HK-2 (cell line): ENCODE results near the gene SNTB2.
A peak's percentile ranks its signal among the peaks of the same experiment; 100 is the strongest.
"Not testable (repeated sequence)": the region's sequence is repeated elsewhere in the genome, so short reads cannot be mapped to it uniquely, and the experiment has no call there.

Experiments used
- DNase-seq: peaks from one replicate; pipeline ENCODE4 v3.0.0-alpha.2; 2018; ENCODE audit not compliant: unreplicated experiment

The SNTB2 gene

DNA sequence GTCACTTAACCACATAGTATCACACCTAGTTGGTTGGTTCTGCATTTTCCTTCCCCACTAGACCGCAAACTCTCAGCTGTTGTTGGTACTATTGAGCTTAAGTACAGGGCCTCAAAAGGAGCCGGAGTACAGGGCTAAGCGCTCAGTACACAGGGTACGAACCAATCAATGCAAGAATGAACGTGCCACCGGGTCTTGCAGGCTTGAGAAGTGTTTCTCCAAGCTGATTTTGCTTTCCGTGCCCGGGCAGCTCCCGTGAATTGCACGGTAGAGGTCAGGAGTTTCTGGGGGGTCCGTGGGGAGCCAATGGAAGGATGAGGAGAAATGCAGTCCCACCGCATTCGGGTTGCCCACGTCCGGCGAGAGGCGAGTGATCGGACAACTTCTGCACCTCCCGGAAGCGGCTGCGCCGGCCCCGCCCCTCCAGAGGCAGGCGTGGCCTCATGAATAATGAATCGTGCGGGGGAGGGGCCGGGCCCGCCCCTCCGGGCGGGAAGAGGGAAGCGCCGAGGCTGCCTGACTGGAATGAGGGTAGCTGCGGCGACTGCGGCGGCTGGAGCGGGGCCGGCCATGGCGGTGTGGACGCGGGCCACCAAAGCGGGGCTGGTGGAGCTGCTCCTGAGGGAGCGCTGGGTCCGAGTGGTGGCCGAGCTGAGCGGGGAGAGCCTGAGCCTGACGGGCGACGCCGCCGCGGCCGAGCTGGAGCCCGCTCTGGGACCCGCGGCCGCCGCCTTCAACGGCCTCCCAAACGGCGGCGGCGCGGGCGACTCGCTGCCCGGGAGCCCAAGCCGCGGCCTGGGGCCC is at the start of gene SNTB2:
TSS of gene SNTB2 (plus strand) at position 523 of the 804 bp plus-strand sequence. CDS start at position 526, 3 bp downstream.
- DNase-seq: peak; percentile 93

GRCh38 chr16:69138608-69139007 is 48.4 kb upstream of the SNTB2 start:
- no peak for DNase-seq

GRCh38 chr16:69139464-69139863 is 47.5 kb upstream of the SNTB2 start:
- not testable (repeated sequence) for DNase-seq

DNA sequence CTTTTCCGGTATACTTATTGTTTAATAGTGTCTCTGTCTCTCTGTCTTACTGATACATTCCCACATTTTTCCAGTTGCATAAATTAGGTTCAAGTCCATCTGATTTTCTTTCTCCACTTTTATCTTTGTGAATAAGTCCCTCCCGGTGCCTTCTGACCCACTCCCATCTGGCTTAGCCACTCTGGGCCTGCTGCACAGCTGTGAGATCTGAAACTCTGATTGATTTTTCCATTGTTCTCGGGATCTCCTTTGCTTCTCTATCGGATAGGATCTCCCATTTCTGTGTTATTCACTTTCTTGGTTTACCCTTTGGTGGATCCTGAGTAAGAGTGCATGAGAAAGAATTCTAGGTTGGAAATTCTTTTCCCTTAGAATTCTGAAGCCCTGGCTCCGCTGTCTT is 46.0 kb upstream of the SNTB2 start:
- no peak for DNase-seq

DNA sequence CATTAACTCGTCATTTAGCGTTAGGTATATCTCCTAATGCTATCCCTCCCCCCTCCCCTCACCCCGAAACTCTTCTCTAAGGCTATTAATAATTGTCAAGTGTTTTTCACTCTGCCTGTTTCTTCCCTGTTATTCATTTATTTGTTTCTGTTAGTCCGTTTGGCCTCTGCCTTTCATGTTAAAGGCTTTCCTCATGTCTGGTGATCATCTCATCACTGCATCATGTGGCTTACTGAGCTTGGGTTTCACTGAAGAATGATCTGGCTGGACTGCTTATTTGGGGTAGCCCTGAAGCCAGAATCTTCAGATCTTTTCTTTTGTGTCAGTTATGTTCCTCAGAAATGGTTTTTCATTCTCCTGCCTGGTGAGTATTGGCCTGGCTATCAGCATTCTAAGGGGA is 45.0 kb upstream of the SNTB2 start:
- no peak for DNase-seq

GRCh38 chr16:69143116-69143515 is 43.8 kb upstream of the SNTB2 start:
- DNase-seq: no peak

DNA sequence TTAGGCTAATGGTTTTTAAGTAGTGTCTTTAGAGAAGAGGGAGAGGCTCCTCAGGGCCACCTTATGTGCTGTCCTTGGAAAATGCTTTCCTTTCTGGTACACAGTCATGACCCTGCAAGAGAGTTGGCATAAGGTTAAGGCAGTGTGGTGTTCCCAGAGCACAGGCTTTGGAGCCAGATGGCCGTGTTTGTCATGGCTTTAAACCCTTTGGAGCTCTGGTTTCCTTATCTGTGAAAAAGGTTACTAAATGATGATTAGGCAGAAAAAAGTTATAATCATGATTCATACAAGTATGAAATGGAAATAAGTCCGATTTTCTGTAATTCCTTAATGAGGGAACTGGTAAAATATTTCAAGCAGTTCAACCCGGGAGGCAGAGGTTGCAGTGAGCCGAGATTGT is 41.3 kb upstream of the SNTB2 start:
- DNase-seq: no peak

DNA sequence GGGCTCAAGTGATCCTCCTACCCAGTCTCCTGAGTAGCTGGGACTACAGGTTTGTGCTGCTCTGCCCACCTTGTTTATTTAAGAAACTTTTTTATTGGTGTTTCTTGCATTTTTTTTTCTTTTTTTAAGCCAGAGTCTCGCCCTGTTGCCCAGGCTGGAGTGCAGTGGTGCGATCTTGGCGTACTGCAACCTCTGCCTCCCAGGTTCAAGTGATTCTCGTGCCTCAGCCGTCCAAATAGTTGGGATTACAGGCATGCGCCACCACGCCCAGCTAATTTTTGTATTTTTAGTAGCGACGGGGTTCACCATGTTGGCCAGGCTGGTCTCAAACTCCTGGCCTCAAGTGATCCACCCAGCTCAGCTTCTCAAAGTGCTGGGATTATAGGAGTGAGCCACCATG is 37.3 kb upstream of the SNTB2 start:
- not testable (repeated sequence) for DNase-seq

- DNase-seq: peak; percentile 25
These were observed 36.7 kb upstream of the SNTB2 start for GRCh38 chr16:69150146-69150865.

DNA sequence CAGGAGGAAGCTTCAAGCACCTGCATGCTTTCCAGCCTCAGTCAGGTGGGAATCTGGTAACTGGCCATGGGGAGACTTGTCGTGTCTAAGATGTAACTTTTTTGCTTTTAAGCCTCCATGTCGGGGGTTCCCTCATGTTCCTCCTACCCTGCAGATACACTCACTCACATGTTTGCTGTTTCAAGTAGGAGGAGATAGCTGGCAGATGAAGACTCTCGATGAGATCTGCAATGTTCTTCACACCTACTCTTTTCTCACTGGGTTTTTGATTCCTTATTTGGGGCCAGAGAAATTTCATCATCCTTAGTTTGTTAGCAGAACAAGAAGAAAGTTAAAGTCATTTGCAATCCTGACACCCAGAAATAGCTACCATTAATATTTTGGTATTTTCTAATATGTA is 29.8 kb upstream of the SNTB2 start:
- no peak for DNase-seq

DNA sequence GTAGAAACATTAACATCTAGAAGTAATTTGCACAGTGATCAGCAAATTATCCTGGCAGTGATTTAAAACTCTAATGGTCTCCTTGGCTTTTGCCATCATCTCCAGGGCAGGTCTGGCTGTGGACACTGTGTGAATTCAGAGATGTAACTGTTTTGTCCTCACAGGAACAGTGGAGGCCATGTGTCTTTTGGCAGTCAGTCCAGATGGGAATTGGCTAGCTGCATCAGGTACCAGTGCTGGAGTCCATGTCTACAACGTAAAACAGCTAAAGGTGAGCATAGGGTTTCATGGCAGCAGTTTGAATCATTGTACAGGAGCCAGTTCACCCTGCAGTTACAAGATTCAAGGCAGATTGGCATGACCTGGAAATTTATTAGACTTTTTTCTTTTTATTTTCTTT is 26.8 kb upstream of the SNTB2 start:
- DNase-seq: no peak

DNA sequence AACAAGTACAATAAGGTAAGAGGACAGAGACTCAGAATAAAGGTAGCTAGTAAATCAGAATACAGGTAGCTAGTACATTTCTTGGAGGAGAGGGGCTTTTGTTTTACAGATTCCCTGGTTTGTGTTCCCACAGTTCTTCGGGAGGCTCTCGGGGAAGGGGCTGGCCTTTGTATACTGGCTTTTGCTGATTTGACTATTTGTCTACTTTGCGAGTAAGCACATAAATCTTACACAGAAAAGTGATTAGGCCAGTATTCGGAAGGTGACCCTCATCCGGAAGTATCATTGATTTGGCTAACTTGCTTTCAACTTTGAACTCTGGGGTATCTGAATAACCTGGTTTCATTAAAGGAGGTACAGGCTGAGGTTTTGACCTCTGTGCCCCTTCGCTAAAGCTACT is 21.4 kb upstream of the SNTB2 start:
- DNase-seq: no peak

GRCh38 chr16:69166221-69166833 is 20.6 kb upstream of the SNTB2 start:
- DNase-seq: no peak

DNA sequence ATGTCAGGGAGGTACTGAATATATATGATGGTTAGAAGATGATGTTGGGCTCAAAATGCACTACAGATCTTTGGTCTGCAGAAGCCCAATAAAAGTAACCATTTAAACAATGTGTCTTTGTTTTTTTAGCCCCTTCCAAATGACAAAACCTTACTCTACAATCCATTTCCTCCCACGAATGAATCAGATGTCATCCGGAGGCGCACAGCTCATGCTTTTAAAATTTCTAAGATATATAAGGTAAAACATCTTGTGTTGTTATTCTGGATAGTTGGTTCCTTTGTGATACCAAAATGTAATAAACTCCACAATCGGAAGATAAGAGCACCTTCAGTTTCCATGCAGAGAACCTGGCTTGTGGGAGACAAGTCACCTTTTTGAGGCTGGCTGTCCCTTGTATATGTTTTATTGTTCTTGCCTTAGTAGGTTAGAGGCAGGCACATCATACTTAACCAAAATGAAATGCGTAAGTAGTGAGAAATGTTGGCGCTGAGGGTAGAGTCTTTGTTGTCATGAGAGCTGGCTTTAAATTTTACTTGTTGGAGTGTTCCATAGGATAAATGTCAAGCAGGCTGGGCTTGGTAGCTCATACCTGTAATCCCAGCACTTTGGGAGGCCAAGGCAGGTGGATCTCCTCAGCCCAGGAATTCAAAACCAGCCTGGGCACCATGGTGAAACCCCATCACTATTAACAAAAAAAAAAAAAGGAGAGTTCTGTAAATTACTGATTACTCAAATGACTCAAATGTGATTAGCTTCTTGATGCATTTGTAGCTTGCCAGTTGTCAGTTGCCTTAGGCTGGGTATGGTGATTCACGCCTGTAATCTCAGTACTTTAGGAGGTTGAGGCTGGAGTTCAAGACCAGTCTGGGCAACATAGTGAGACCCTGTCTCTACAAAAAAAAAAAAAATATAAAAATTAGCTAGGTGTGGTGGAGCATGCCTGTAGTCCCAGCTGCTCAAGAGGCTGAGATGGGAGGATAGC is 19.7 kb upstream of the SNTB2 start:
- DNase-seq: no peak

DNA sequence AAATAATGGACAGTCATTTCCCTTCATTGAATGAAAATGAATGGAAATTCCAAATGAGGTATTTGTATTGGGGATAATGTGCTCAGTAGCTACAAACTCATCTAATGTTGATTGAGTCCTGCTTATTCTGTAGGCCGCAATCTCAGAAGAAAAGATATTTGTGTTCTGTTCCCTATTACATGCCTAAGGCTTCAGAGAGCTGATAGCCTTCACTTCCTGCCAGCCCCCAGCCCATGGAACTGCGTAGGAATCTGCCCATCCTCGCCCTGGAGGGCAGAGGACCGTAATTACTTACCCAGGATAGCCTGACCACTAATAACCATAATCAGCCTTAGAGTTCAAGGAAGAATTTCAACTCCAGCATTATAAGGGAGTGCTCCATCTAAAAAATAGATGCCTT is 17.9 kb upstream of the SNTB2 start:
- no peak for DNase-seq

DNA sequence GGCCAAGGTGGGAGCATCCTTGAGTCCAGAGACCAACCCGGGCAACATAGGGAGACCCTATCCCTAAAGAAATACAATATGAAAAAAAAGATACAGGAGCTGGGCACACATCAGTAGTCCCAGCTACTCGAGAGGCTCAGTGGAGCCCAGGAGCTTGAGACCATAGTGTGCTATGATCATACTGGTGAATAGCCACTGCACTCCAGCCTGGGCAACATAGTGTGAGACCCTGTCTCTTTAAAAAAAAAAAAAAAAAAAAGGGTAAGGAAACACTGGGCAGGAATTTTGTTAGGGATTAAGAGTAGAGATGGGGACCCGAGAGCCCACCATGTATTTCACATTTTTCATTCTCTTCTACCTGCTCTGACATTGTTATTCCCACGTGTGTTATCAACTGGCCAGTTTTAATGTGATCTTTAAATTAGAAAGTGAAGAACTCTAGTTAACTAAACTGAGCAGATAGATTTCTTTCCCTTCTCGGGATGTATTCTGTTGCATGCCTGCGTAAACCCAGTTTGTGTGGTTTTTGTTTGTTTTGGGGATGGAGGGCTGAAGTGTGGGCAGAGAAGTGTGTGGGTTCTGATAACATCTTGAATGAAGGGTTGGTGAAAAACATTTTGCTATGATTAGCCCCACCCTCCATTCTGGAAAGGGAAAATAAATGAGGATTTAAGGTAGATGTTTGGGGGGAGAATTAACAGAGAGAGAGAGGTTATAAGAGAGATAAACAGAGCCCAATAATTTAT is 17.2 kb upstream of the SNTB2 start:
- DNase-seq: no peak

DNA sequence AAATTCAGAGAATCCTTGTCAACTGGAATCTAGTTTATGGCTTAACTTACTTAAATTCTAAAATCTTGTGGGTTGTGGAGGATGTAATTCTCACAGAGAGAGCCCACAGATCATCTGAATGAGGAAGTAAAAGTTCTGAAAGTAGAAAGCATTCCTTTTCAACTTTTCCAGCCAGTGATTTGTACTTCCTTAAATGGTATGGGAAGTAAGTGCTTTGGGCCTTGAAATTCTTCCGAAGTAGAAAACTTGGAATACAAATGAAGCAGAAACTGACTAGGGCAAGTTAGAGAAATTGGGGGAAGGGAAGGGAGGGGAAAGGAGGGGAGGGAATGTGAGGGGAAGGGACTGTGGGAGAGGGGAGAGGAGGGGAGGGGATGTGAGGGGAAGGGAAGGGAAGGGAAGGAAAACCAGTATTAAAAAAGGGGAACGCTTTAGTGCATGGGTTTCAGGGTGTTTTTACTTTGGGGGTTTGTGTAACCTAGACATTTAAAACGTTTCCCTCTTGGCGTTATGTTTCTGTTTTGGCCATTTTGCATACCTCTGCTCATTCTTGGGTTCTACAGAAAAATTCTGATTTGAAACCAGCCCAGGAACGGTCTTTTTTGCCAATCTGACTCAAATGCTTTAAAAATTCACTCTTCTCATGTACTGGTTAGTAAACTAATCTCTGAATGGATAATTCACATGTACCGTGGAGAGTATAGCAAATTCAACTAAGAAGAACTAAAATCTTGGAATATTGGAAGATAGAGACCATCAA is 15.5 kb upstream of the SNTB2 start:
- no peak for DNase-seq

- DNase-seq: no peak
These were observed 10.7 kb upstream of the SNTB2 start for GRCh38 chr16:69176033-69176800.

- no peak for DNase-seq
These were observed 7.5 kb upstream of the SNTB2 start for GRCh38 chr16:69179328-69180010.
